Measurements from ENCODE around the gene DGKI. TPM values are rescaled to one million over a fixed set of nuclear protein-coding genes. Genes with fewer than 3 reads are reported as not detected.

Gene DGKI
- total RNA-seq, 1 experiment from 2014 or later, result 0.55 TPM

DNA sequence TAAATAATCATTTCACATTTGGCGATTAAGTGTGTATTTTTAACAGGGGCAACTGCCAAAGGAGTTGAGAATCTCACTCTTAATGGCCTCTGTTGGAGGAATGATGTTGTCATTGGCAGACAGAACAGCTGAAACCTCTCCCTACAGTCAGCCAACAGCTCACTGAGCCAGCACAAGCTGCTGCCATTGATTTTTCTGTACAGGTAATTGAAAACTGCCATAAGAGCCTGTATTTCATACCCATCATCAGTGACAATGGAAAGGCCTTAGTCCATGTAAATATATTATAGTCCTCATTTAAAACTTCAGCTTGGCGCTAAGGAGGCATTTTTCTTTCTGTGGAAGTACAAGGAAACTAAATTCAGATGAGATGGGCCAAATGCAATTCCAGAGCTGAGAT is 475.2 kb downstream of the DGKI start:
- no peak overlapping the region for H2BK12ac ChIP-seq (ENCODE audit: insufficient read length, low read depth, low read length)
- Mint-ChIP-seq H3K4me3 (no peak overlapping the region), H3K36me3 (ENCODE audit: insufficient read depth in 1 of 3, low read depth in 3 of 3) (peaks cover 3 to 12% (median 5%) of the 10 kb centered on the region in 3 experiments; a peak in 4 of 7 replicates), H3K27ac (no peak overlapping the region), H3K9me3 (peaks cover 0 to 33% of the 10 kb centered on the region in 2 experiments; a peak in 4 of 5 replicates), H3K4me1 (peaks cover 3 to 7% of the 10 kb centered on the region in 2 experiments; a peak in 3 of 4 replicates), H3K27me3 (ENCODE audit: low read depth) (no peaks in the 10 kb centered on the region)
- H3K27ac ChIP-seq (ENCODE audit: insufficient read length, low read depth, low read length), result no peak overlapping the region
- no peaks in the 10 kb centered on the region for H3K23me2 ChIP-seq (ENCODE audit: insufficient read length, low read depth, low read length, poor library complexity, severe bottlenecking)
- no peaks in the 10 kb centered on the region for H3K4me1 ChIP-seq (ENCODE audit: insufficient read depth, low read length)
- H3K14ac ChIP-seq (ENCODE audit: insufficient read depth, low read length), result no peak overlapping the region
- no peak overlapping the region for H4K91ac ChIP-seq (ENCODE audit: insufficient read length, low read depth, low read length)
- H3K9ac ChIP-seq (ENCODE audit: extremely low read depth, insufficient read length, low read length), result no peak overlapping the region
- H4K5ac ChIP-seq (ENCODE audit: insufficient read length, low read depth, low read length), result no peak overlapping the region
- H3K23ac ChIP-seq (ENCODE audit: insufficient read length, low read depth, low read length), result no peak overlapping the region
- no peak overlapping the region for H3K56ac ChIP-seq (ENCODE audit: insufficient read length, low read depth, low read length)
- H3K4me2 ChIP-seq (ENCODE audit: insufficient read depth, insufficient read length, low read length), result no peak overlapping the region
- no CpG with 5 or more reads among the region's 2 CpGs for WGBS (ENCODE audit: extremely low coverage, insufficient read length, low lambda C conversion rate)
- no peak overlapping the region for H2AFZ ChIP-seq (ENCODE audit: low read length)
- H2BK120ac ChIP-seq (ENCODE audit: low read depth, low read length, poor library complexity, severe bottlenecking), result no peak overlapping the region
- no peaks in the 10 kb centered on the region for H4K20me1 ChIP-seq (ENCODE audit: control insufficient read depth, insufficient read depth, insufficient read length)
- no peaks in the 10 kb centered on the region for H3K27me3 ChIP-seq (ENCODE audit: insufficient read depth, low read length)
- no peak overlapping the region for H3T11ph ChIP-seq (ENCODE audit: low read length)
- H4K8ac ChIP-seq (replicated peaks; ENCODE audit: insufficient read length, low read depth, low read length), result no peak overlapping the region
- H3K4ac ChIP-seq (ENCODE audit: low read depth, low read length), result no peak overlapping the region
- no peaks in the 10 kb centered on the region for H3K79me1 ChIP-seq (ENCODE audit: insufficient read depth, low read depth, low read length, poor library complexity, severe bottlenecking)
- H2AK5ac ChIP-seq (ENCODE audit: insufficient read length, low read length), result no peak overlapping the region
- no peak for TF ChIP-seq CTCF (conservative IDR thresholded peaks at IDR 0.05)
- no peaks in the 10 kb centered on the region for H3K9me3 ChIP-seq (ENCODE audit: control insufficient read depth, low read depth, low read length)
- no peak overlapping the region for H3K18ac ChIP-seq (ENCODE audit: insufficient read length, low read depth, low read length)
- no peak for DNase-seq
- H2BK5ac ChIP-seq (ENCODE audit: insufficient read length, low read length), result no peak overlapping the region
- no peak overlapping the region for H2BK20ac ChIP-seq (ENCODE audit: low read depth, low read length, poor library complexity, severe bottlenecking)
- no peaks in the 10 kb centered on the region for H3K79me2 ChIP-seq (ENCODE audit: insufficient read depth, low read length)
- no peak overlapping the region for H2BK15ac ChIP-seq (ENCODE audit: low read depth, low read length)
